IMR-90 (cell line): ENCODE measurements around the gene HNRNPD. TPM values are rescaled to one million over a fixed set of nuclear protein-coding genes. Genes with fewer than 3 reads are reported as not detected.

Experiments
- ATAC-seq: fragments of 200-7000 bp; cut with Tn5 transposase; 2 replicates; pipeline ENCODE4 v1.9.1; 2020; ENCODE audit warnings: low read depth, mild to moderate bottlenecking, moderate library complexity
- BruUV-seq: library from RNA; stranded (reverse); fragments of 400-500 nt; replicated peaks from 2 replicates; lab custom pipeline; 2021; lab: Mats Ljungman, UMichigan
- CTCF ChIA-PET: fragments of 300-600 bp; formaldehyde crosslinking; extraction: SDS; loops from one replicate; lab custom pipeline; 2021; ENCODE audit warnings: antibody characterized with exemption; lab: Yijun Ruan, JAX
- POLR2A ChIA-PET: fragments of 300-600 bp; sonication (Branson Sonifier 250); formaldehyde crosslinking; loops from one replicate; lab custom pipeline; 2022; ENCODE audit warnings: antibody characterized with exemption; ENCODE audit not compliant: unreplicated experiment; lab: Charles Lee
- DNase-seq: peaks from one replicate; pipeline ENCODE4 v3.0.0; 2013
- H2AFZ ChIP-seq: replicated peaks from 2 replicates; pipeline ENCODE3; 2013; ENCODE audit warnings: low read length, mild to moderate bottlenecking; ENCODE audit not compliant: poor library complexity
- H2AK5ac ChIP-seq: 2 replicates; pipeline ENCODE4 v1.6.1; 2013; ENCODE audit warnings: low read depth, low read length, inconsistent platforms
- H2AK9ac ChIP-seq: replicated peaks from 2 replicates; pipeline ENCODE3; 2013; ENCODE audit warnings: mild to moderate bottlenecking, low read depth, low read length, moderate library complexity; ENCODE audit not compliant: poor library complexity
- H2BK120ac ChIP-seq: 2 replicates; pipeline ENCODE4 v1.6.1; 2013; ENCODE audit warnings: low read depth, low read length, inconsistent platforms
- H2BK15ac ChIP-seq: 3 replicates; pipeline ENCODE4 v1.6.1; 2013; ENCODE audit warnings: low read depth, low read length, inconsistent platforms
- H2BK20ac ChIP-seq: 2 replicates; pipeline ENCODE4 v1.6.1; 2013; ENCODE audit warnings: low read depth, mild to moderate bottlenecking, inconsistent platforms, low read length, moderate library complexity
- H2BK5ac ChIP-seq: 2 replicates; pipeline ENCODE4 v1.6.1; 2013; ENCODE audit warnings: mild to moderate bottlenecking, low read depth, low read length, inconsistent platforms; ENCODE audit not compliant: poor library complexity, severe bottlenecking
- H3K14ac ChIP-seq: replicated peaks from 2 replicates; pipeline ENCODE4 v1.6.1; 2013; ENCODE audit warnings: low read depth, low read length, inconsistent platforms
- H3K18ac ChIP-seq: 2 replicates; pipeline ENCODE4 v1.6.1; 2013; ENCODE audit warnings: low read depth, low read length, control low read depth
- H3K23ac ChIP-seq: 2 replicates; pipeline ENCODE4 v1.6.1; 2013; ENCODE audit warnings: low read depth, low read length, inconsistent platforms
- H3K27ac ChIP-seq: 2 replicates; pipeline ENCODE4 v1.5.1; 2013; ENCODE audit warnings: mild to moderate bottlenecking, control low read depth, low read length; ENCODE audit not compliant: insufficient read depth
- H3K27me3 ChIP-seq: 2 replicates; pipeline ENCODE4 v1.6.1; 2013; ENCODE audit warnings: low read length; ENCODE audit not compliant: control insufficient read depth, insufficient read depth
- H3K36me3 ChIP-seq: 2 replicates; pipeline ENCODE4 v1.6.1; 2013; ENCODE audit warnings: low read length, mixed read lengths; ENCODE audit not compliant: control insufficient read depth, insufficient read depth
- H3K4ac ChIP-seq: 2 replicates; pipeline ENCODE4 v1.6.1; 2013; ENCODE audit warnings: low read depth, low read length, inconsistent platforms
- H3K4me1 ChIP-seq: 2 replicates; pipeline ENCODE4 v1.6.1; 2013; ENCODE audit warnings: low read length, mixed read lengths; ENCODE audit not compliant: control insufficient read depth, insufficient read depth
- H3K4me2 ChIP-seq: 2 replicates; pipeline ENCODE4 v1.6.1; 2013; ENCODE audit warnings: low read depth, mild to moderate bottlenecking, control low read depth, low read length, moderate library complexity
- H3K4me3 ChIP-seq: 2 replicates; pipeline ENCODE4 v1.5.1; 2013; ENCODE audit warnings: low read depth, mild to moderate bottlenecking, control low read depth, low read length, moderate library complexity; ENCODE audit not compliant: insufficient read depth
- H3K56ac ChIP-seq: 2 replicates; pipeline ENCODE4 v1.6.1; 2013; ENCODE audit warnings: low read length, inconsistent platforms; ENCODE audit not compliant: insufficient read depth; ENCODE audit errors: extremely low read depth
- H3K79me1 ChIP-seq, 2 experiments: 2 replicates each; pipeline ENCODE4 v1.6.1; 2013; ENCODE audit warnings: low read length in 2 of 2, inconsistent platforms in 1 of 2, low read depth in 1 of 2
- H3K9ac ChIP-seq: 2 replicates; pipeline ENCODE4 v1.6.1; 2013; ENCODE audit warnings: low read depth, low read length, control low read depth
- H3K9me1 ChIP-seq: 2 replicates; pipeline ENCODE4 v1.6.1; 2013; ENCODE audit warnings: low read length, inconsistent platforms; ENCODE audit not compliant: insufficient read depth
- H3K9me3 ChIP-seq: 2 replicates; pipeline ENCODE4 v1.6.1; 2013; ENCODE audit warnings: low read length; ENCODE audit not compliant: control insufficient read depth, insufficient read depth
- H4K20me1 ChIP-seq: 2 replicates; pipeline ENCODE4 v1.6.1; 2013; ENCODE audit warnings: low read length, inconsistent platforms; ENCODE audit not compliant: insufficient read depth
- H4K5ac ChIP-seq: 2 replicates; pipeline ENCODE4 v1.6.1; 2013; ENCODE audit warnings: mild to moderate bottlenecking, low read depth, low read length, control low read depth
- H4K8ac ChIP-seq, 2 experiments: 2 replicates each; pipeline ENCODE4 v1.6.1; 2013; ENCODE audit warnings: low read depth in 2 of 2, low read length in 2 of 2, control low read depth in 1 of 2, inconsistent platforms in 1 of 2
- H4K91ac ChIP-seq: 2 replicates; pipeline ENCODE4 v1.6.1; 2013; ENCODE audit warnings: low read depth, low read length, inconsistent platforms; ENCODE audit not compliant: insufficient read depth
- POLR2A ChIP-seq: IDR thresholded peaks from 2 replicates; pipeline ENCODE4 v1.6.1; 2012; ENCODE audit warnings: mild to moderate bottlenecking, low read depth, low read length
- USF2 ChIP-seq: fragments of 150-350 bp; IDR thresholded peaks from 2 replicates; pipeline ENCODE4 v1.6.1; 2017; ENCODE audit warnings: mild to moderate bottlenecking, antibody characterized with exemption, low read length, low read depth
- WGBS, 2 experiments: methylation state at CpG; one replicate each; pipeline versions ENCODE4 v1.1.5 to v1.1.7; 2013; ENCODE audit warnings: missing lambda C conversion rate in 2 of 2; ENCODE audit not compliant: insufficient read length in 1 of 2; ENCODE audit errors: extremely low coverage in 2 of 2; 5-methylcytosine and 5-hydroxymethylcytosine counted together
- dilution Hi-C: fragments of 300-500 bp; cut with HindIII; formaldehyde crosslinking; loops from one replicate; pipeline ENCODE4 v1.14.3; 2018; ENCODE audit warnings: low sequenced_read_pairs; ENCODE audit not compliant: unreplicated experiment
- in situ Hi-C: fragments of 300-500 bp; cut with MboI; formaldehyde crosslinking; loops from 3 replicates; pipeline ENCODE4 v1.14.3; 2019; ENCODE audit warnings: low sequenced_read_pairs, inconsistent platforms, mixed read lengths
- intact Hi-C: fragments of 100-400 bp; cut with micrococcal nuclease; formaldehyde crosslinking; loops from 2 replicates; pipeline ENCODE4 v1.10.0; 2022
- polyA plus RNA-seq, 3 experiments: library from polyadenylated mRNA; depleted of rRNA; stranded (reverse); fragments of >200 nt; gene quantifications; 2 replicates each; pipeline ENCODE4 v1.2.3, GENCODE V29; 2012; ENCODE audit warnings: low replicate concordance in 1 of 3
- total RNA-seq: library from RNA; depleted of rRNA; stranded (reverse); fragments of >200 nt; gene quantifications from 2 replicates; pipeline ENCODE4 v1.2.3, GENCODE V29; 2012

The HNRNPD gene
- total and polyA plus RNA-seq, 2 of the 4 experiments (the other 2 are of a cell fraction), result 9.7 to 142 TPM

- DNase-seq (no peak), ATAC-seq (peak; percentile 13)
- Histone ChIP-seq H4K91ac (peak overlapping the region; percentile 84), H3K56ac (peak overlapping the region; percentile 84), H3K23ac (peak overlapping the region; percentile 74), H2BK15ac (no peak overlapping the region; the same call in 2 of the 3 replicates), H3K14ac (peak overlapping the region; percentile 89), H3K4me3 (peak overlapping the region; percentile 83), H3K79me1 (peaks cover 8 to 32% of the 10 kb centered on the region in 2 experiments), H3K27ac (peak overlapping the region; percentile 92), H4K5ac (peak overlapping the region; percentile 59; the same call in 1 of the 2 replicates), H3K27me3 (no peaks in the 10 kb centered on the region), H3K18ac (peak overlapping the region; percentile 45; the same call in 1 of the 2 replicates), H3K9ac (peak overlapping the region; percentile 96), H3K36me3 (peaks cover 3% of the 10 kb centered on the region; the same call in 1 of the 2 replicates), H3K4me1 (no peaks in the 10 kb centered on the region), H3K4me2 (peak overlapping the region; percentile 94), H4K20me1 (peaks cover 52% of the 10 kb centered on the region), H2AFZ (peak overlapping the region; percentile 94), H3K9me1 (peaks cover 4% of the 10 kb centered on the region; the same call in 1 of the 2 replicates), H4K8ac (peak overlapping the region; percentile 77 to 85), H2AK5ac (peak overlapping the region; percentile 90), H3K9me3 (no peaks in the 10 kb centered on the region), H2BK120ac (0 out of 2 replicates have a peak overlapping the region, but pooled peaks have one; percentile 7), H3K4ac (peak overlapping the region; percentile 89), H2BK5ac (peak overlapping the region; percentile 92), H2BK20ac (no peak overlapping the region), H2AK9ac (peak overlapping the region; percentile 98)
- peak; percentile 60; the same call in 1 of the 2 replicates for TF ChIP-seq POLR2A
- TF ChIP-seq USF2, result no peak
- CTCF ChIA-PET, result no interaction called here
- POLR2A ChIA-PET, result no interaction called here
- dilution Hi-C loops (no loop called here), in situ Hi-C loops (no loop called here), intact Hi-C loops (no loop called here)
- TSS peak; percentile 25 for BruUV-seq
- WGBS, 2 experiments, result 1% methylated on average over 22 of the region's 50 CpGs; no CpG with 5 or more reads in 1 of the 2 experiments
Observed at GRCh38 chr4:82373486-82373815, 340 bp downstream of the HNRNPD start.
